OCI-LY1 (cell line): ENCODE data around the gene ZNF132.

Experiments used
- H2AFZ ChIP-seq: fragments of 200-600 bp; sonication (generic), shearing (Covaris generic); 2 replicates; pipeline ENCODE4 v1.6.0; 2014; ENCODE audit warnings: antibody characterized with exemption, mild to moderate bottlenecking, low read length
- H3F3A ChIP-seq: fragments of 200-600 bp; sonication (generic), shearing (Covaris generic); 2 replicates; pipeline ENCODE4 v1.6.0; 2014; ENCODE audit warnings: mild to moderate bottlenecking, antibody characterized with exemption, low read length, moderate library complexity; ENCODE audit not compliant: insufficient read depth
- H3K27ac ChIP-seq: fragments of 200-600 bp; sonication (generic); 2 replicates; pipeline ENCODE4 v1.5.1; 2014; ENCODE audit warnings: low read length, mixed run types, mild to moderate bottlenecking, low read depth; ENCODE audit not compliant: poor library complexity, severe bottlenecking
- H3K27me3 ChIP-seq: fragments of 200-600 bp; sonication (generic); 2 replicates; pipeline ENCODE4 v1.6.0; 2014; ENCODE audit warnings: antibody characterized with exemption, mild to moderate bottlenecking, low read length, moderate library complexity; ENCODE audit not compliant: insufficient read depth
- H3K36me3 ChIP-seq: fragments of 200-600 bp; sonication (generic); 2 replicates; pipeline ENCODE4 v1.6.1; 2014; ENCODE audit warnings: mild to moderate bottlenecking, antibody characterized with exemption, low read length, moderate library complexity, mixed read lengths; ENCODE audit not compliant: insufficient read depth
- H3K4me1 ChIP-seq: fragments of 200-600 bp; sonication (generic); 2 replicates; pipeline ENCODE4 v1.5.1; 2014; ENCODE audit warnings: mild to moderate bottlenecking, low read length, moderate library complexity; ENCODE audit not compliant: insufficient read depth, severe bottlenecking
- H3K4me2 ChIP-seq: fragments of 200-600 bp; sonication (generic), shearing (Covaris generic); 2 replicates; pipeline ENCODE4 v1.6.1; 2014; ENCODE audit warnings: low read length
- H3K4me3 ChIP-seq: fragments of 200-600 bp; sonication (generic); 2 replicates; pipeline ENCODE4 v1.5.1; 2014; ENCODE audit warnings: low read length, low read depth, mild to moderate bottlenecking, mixed read lengths; ENCODE audit not compliant: poor library complexity, severe bottlenecking
- H3K79me2 ChIP-seq: fragments of 200-600 bp; shearing (Covaris generic); 2 replicates; pipeline ENCODE4 v1.6.1; 2016; ENCODE audit warnings: mixed run types, low read length, mixed read lengths; ENCODE audit not compliant: insufficient read depth
- H3K9ac ChIP-seq: fragments of 200-600 bp; sonication (generic), shearing (Covaris generic); 2 replicates; pipeline ENCODE4 v1.6.1; 2014; ENCODE audit warnings: mild to moderate bottlenecking, low read length, mixed read lengths
- H3K9me2 ChIP-seq: fragments of 200-600 bp; sonication (generic), shearing (Covaris generic); 2 replicates; pipeline ENCODE4 v1.6.1; 2014; ENCODE audit warnings: low read depth, mild to moderate bottlenecking, low read length, mixed read lengths
- H3K9me3 ChIP-seq: fragments of 200-600 bp; shearing (Covaris generic); 2 replicates; pipeline ENCODE4 v1.6.1; 2014; ENCODE audit warnings: low read length, mixed read lengths
- H4K20me1 ChIP-seq: fragments of 200-600 bp; sonication (generic), shearing (Covaris generic); 2 replicates; pipeline ENCODE4 v1.6.0; 2016; ENCODE audit warnings: mild to moderate bottlenecking, low read length; ENCODE audit not compliant: insufficient read depth
- CTCF ChIP-seq: fragments of 200-600 bp; sonication (generic), shearing (Covaris generic); IDR thresholded peaks from 2 replicates; pipeline ENCODE4 v1.5.1; 2017; ENCODE audit warnings: mild to moderate bottlenecking, antibody characterized with exemption, low read length, moderate library complexity, mixed read lengths
- EZH2 ChIP-seq: fragments of 200-600 bp; sonication (generic), shearing (Covaris generic); IDR thresholded peaks from 2 replicates; pipeline ENCODE4 v1.8.0; 2017; ENCODE audit warnings: borderline replicate concordance, mixed run types, mild to moderate bottlenecking, antibody characterized with exemption, low read length, moderate library complexity, mixed read lengths

The ZNF132 gene

GRCh38 chr19:58394821-58395219, 45.1 kb downstream of the ZNF132 start:
- Histone ChIP-seq H3K79me2 (no peaks in the 10 kb centered on the region), H2AFZ (no peak overlapping the region), H3K9me2 (no peaks in the 10 kb centered on the region), H3K9me3 (no peaks in the 10 kb centered on the region), H3K27ac (no peak overlapping the region), H3K36me3 (peaks cover 62% of the 10 kb centered on the region), H3F3A (no peaks in the 10 kb centered on the region), H3K9ac (no peak overlapping the region), H3K4me1 (peaks cover 5% of the 10 kb centered on the region), H4K20me1 (no peaks in the 10 kb centered on the region), H3K4me3 (no peak overlapping the region), H3K27me3 (no peaks in the 10 kb centered on the region), H3K4me2 (no peak overlapping the region)
- TF ChIP-seq CTCF (no peak), EZH2 (no peak)

GRCh38 chr19:58393725-58394033, 46.3 kb downstream of the ZNF132 start:
- Histone ChIP-seq H3K36me3 (peaks cover 71% of the 10 kb centered on the region), H3K27ac (no peak overlapping the region), H2AFZ (no peak overlapping the region), H3K9ac (no peak overlapping the region), H4K20me1 (no peaks in the 10 kb centered on the region), H3F3A (0 out of 2 replicates have a peak, but pooled peaks cover 4% of the 10 kb centered on the region), H3K9me3 (no peaks in the 10 kb centered on the region), H3K4me3 (no peak overlapping the region), H3K4me1 (peaks cover 11% of the 10 kb centered on the region), H3K9me2 (no peaks in the 10 kb centered on the region), H3K79me2 (peaks cover 6% of the 10 kb centered on the region), H3K4me2 (no peak overlapping the region), H3K27me3 (no peaks in the 10 kb centered on the region)
- no peak for TF ChIP-seq EZH2
- TF ChIP-seq CTCF, result no peak

GRCh38 chr19:58392945-58393724, 46.8 kb downstream of the ZNF132 start:
- no peak overlapping the region for H3K27ac ChIP-seq

More at GRCh38 chr19:58392945-58393724, 46.8 kb downstream of the ZNF132 start:
- Histone ChIP-seq H3K9me2 (no peaks in the 10 kb centered on the region), H3K9ac (no peak overlapping the region), H2AFZ (no peak overlapping the region), H3K27me3 (no peaks in the 10 kb centered on the region), H3K4me3 (no peak overlapping the region), H3K36me3 (peaks cover 76% of the 10 kb centered on the region), H3K79me2 (peaks cover 11% of the 10 kb centered on the region), H3K9me3 (no peaks in the 10 kb centered on the region), H3K4me1 (peaks cover 16% of the 10 kb centered on the region), H4K20me1 (no peaks in the 10 kb centered on the region), H3K4me2 (no peak overlapping the region), H3F3A (0 out of 2 replicates have a peak, but pooled peaks cover 4% of the 10 kb centered on the region)
- TF ChIP-seq CTCF (no peak), EZH2 (no peak)
